GM12872 (cell line): ENCODE measurements around the gene HSDL1.
A peak's percentile ranks its signal among the peaks of the same experiment; 100 is the strongest.

Experiments used
- TF ChIP-seq, protein P1 (sequence below): IDR thresholded peaks from 3 replicates; pipeline ENCODE4 v1.5.1; 2011; ENCODE audit warnings: low read depth, mild to moderate bottlenecking, low read length, moderate library complexity; ENCODE audit not compliant: insufficient read depth

HSDL1 gene

DNA sequence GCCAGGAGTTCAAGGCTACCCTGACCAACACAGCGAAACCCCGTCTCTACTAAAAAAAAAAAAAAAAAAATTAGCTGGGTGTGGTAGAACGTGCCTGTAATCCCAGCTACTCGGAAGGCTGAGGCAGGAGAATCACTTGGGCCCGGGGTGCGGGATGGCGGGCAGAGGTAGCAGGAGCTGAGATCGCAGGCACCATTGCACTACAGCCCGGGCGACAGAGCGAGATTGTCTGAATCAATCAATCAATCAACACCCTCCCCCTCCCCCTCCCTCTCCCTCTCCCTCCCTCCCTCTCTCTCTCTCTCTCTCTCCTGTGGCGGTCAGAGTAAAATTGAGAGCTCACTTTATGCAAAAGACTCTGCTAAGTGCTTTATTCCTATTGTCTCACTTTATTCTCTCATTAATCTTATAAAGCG lies 1.2 kb downstream of the HSDL1 start:
- TF ChIP-seq, protein P1, sequence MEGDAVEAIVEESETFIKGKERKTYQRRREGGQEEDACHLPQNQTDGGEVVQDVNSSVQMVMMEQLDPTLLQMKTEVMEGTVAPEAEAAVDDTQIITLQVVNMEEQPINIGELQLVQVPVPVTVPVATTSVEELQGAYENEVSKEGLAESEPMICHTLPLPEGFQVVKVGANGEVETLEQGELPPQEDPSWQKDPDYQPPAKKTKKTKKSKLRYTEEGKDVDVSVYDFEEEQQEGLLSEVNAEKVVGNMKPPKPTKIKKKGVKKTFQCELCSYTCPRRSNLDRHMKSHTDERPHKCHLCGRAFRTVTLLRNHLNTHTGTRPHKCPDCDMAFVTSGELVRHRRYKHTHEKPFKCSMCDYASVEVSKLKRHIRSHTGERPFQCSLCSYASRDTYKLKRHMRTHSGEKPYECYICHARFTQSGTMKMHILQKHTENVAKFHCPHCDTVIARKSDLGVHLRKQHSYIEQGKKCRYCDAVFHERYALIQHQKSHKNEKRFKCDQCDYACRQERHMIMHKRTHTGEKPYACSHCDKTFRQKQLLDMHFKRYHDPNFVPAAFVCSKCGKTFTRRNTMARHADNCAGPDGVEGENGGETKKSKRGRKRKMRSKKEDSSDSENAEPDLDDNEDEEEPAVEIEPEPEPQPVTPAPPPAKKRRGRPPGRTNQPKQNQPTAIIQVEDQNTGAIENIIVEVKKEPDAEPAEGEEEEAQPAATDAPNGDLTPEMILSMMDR, result no peak

DNA sequence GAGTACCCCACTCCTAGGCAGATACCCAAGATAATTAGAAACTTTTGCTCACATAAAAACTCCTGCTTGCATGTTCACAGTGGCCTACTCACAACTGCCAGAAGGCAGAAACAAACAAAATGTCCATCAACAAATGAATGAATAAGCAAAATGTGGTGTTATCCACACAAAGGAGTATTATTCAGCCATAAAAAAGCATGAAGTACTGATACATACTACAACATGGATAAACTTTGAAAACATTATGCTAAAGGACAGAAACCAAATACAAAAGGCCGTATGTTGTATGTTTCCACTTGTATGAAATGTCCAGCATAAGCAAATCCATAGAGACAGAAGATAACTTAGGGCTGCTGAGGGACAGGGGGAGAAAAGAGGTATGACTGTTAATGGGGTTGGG lies 1.9 kb downstream of the HSDL1 start:
- TF ChIP-seq, protein P1, result no peak

DNA sequence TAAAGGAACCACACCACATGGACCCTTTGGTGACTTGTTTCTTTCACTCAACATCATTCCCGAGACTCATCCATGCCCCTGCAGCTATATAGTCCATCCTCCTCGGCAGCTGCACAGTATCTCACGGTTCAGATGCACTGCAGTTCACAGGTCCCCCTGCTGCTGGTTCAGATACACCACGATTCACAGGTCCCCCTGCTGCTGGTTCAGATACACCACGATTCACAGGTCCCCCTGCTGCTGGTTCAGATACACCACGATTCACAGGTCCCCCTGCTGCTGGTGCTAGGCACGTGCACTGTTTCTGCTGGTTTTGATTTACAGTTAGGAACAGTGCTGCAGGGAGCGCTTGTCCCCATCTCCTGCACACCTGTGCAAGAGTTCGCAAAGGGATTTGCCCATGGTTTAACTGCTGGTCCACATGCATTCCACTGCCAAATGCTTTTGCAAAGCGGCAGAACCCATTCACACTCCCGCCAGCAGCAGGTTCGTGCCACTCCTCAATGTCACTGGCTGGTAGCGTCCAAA lies 3.8 kb downstream of the HSDL1 start:
- TF ChIP-seq, protein P1, result 0 out of 3 replicates have a peak, but pooled peaks have one; percentile 27

GRCh38 chr16:84139628-84140258 lies 5.2 kb downstream of the HSDL1 start:
- TF ChIP-seq, protein P1, result no peak

DNA sequence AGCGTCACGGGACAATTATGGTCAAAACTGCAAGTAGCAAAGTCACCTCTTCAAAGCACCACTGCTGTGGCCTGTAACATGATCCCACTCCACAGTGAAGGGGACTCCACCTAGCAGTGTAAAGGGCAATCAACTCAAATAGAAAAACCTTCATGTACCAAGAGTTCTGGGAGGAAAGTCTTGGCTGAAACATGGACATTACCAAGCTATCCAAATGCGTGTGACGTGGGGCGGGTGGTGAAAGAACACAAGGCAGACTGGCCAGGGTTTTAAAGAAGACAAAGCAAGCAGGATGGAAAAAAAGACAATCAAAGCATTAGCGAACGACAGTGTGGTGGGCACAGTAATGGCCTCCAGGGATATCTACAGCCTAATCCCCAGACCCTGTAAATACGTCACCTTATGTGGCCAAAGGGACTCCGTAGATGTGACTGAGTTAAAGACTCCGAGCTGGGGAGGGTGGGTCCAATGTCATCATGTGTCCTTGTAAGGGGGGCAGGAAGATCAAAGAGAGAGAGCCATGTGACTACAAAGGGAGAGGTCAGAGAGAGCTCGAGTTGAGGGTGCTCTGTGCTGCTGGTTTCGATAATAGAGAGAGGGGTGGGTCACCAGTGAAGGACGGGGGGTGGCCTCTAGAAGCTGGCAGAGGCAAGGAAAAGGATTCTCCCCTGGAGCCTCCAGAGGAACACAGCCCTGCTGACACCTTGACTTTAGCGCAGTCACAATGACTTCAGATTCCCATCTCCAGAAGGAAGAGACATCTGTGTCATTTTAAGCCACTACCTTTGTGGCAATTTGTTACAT lies 6.0 kb downstream of the HSDL1 start:
- TF ChIP-seq, protein P1, result no peak

DNA sequence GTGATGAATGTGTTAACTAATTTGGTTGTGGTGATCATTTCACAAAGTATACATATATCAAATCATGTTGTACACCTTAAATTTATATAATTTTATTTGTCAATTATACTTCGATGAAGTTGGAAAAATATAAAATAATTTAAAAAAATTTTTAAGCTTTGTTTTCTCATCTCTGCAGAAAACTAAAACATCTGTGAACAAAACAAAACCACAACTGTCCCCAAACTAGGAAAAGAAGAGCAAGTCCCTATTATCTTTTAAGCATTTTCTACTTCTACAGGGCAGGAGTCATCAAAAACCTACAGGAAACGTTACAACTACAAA lies 6.5 kb downstream of the HSDL1 start:
- TF ChIP-seq, protein P1, result no peak

DNA sequence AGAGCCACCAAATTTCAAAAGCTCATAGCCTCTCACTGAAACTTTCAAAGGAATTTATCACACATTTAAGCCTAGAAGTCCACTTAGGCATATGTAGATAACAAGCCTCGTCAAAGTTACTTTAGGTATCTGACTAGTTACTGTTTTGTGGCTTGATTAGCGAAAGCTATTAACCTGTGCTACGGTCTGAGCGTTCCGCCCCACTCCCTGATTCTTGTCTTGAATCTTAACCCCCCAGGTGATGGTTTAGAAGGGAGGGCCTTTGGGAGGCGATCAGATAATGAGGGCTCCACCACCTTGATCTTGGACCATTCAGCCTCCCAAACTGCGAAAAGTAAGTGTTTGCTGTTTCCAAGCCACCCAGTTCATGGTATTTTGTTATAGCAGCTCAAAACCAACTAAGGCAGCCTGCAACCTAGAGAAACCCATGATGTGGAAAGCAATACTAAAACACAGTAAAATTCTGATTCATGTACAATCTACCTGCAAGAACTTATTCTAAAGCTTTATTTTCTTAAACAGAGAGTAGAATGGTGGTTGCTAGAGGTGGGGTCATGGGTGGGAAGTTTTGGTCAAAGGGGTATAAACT lies 7.1 kb downstream of the HSDL1 start:
- TF ChIP-seq, protein P1, result no peak
